ENCODE measurements around the gene NEU1. TPM values are rescaled to one million over a fixed set of nuclear protein-coding genes. Genes with fewer than 3 reads are reported as not detected.

The NEU1 gene
- total RNA-seq, 1 experiment from 2014 or later: 44.8 TPM

- Mint-ChIP-seq H3K9me3 (no peaks in the 10 kb centered on the region), H3K27ac (no peak overlapping the region), H3K36me3 (peaks cover 1% of the 10 kb centered on the region; the same call in 1 of the 2 replicates), H3K4me1 (peaks cover 25% of the 10 kb centered on the region), H3K27me3 (ENCODE audit: low read depth) (peaks cover 5% of the 10 kb centered on the region), H3K4me3 (peak overlapping the region; percentile 64)
- CTCF ChIA-PET: interaction anchor here (0.6 to 1.4 kb wide), 4 partner anchors 22 to 51 kb away, joined by 3 to 10 read pairs (median 6); partner anchors contain the start of gene NEU1
- POLR2A ChIA-PET: no interaction called here
- 0 out of 2 replicates have a peak, but pooled peaks have one; percentile 1 for ATAC-seq
- DNase-seq (ENCODE audit: low spot score): peak; percentile 36
- no peak for TF ChIP-seq FOXP1 (CRISPR knock-in tag; IDR thresholded peaks at IDR 0.05; ENCODE audit: borderline replicate concordance)
- TF ChIP-seq ZNF425 (CRISPR knock-in tag; conservative IDR thresholded peaks at IDR 0.05): no peak
- no peak for TF ChIP-seq E2F1 (CRISPR knock-in tag; IDR thresholded peaks at IDR 0.05)
- no peak for TF ChIP-seq NR3C1 (CRISPR knock-in tag; conservative IDR thresholded peaks at IDR 0.05; ENCODE audit: low read depth)
- TF ChIP-seq GTF2I (CRISPR knock-in tag; conservative IDR thresholded peaks at IDR 0.05): no peak
- TF ChIP-seq ZBTB43 (CRISPR knock-in tag; IDR thresholded peaks at IDR 0.05): peak; percentile 53; the same call in 1 of the 2 replicates
- TF ChIP-seq USF1 (CRISPR knock-in tag; IDR thresholded peaks at IDR 0.05): no peak
- no peak for TF ChIP-seq EMX1 (CRISPR knock-in tag; IDR thresholded peaks at IDR 0.05)
- TF ChIP-seq ZNF219 (CRISPR knock-in tag; IDR thresholded peaks at IDR 0.05; ENCODE audit: borderline replicate concordance): no peak
- no peak for TF ChIP-seq CBFB (CRISPR knock-in tag; IDR thresholded peaks at IDR 0.05; ENCODE audit: low read depth)
- TF ChIP-seq ARID4B (CRISPR knock-in tag; IDR thresholded peaks at IDR 0.05; ENCODE audit: borderline replicate concordance): no peak
- no peak for TF ChIP-seq ETV6 (CRISPR knock-in tag; IDR thresholded peaks at IDR 0.05)
- no peak for TF ChIP-seq NR2C2 (CRISPR knock-in tag; IDR thresholded peaks at IDR 0.05)
- no peak for TF ChIP-seq ZNF416 (CRISPR knock-in tag; IDR thresholded peaks at IDR 0.05)
- no peak for TF ChIP-seq ZNF281 (CRISPR knock-in tag; IDR thresholded peaks at IDR 0.05)
- TF ChIP-seq KAT7 (CRISPR knock-in tag; IDR thresholded peaks at IDR 0.05; ENCODE audit: borderline replicate concordance): no peak
- no peak for TF ChIP-seq ZNF671 (CRISPR knock-in tag; IDR thresholded peaks at IDR 0.05)
- TF ChIP-seq ZNF232 (CRISPR knock-in tag; IDR thresholded peaks at IDR 0.05): no peak
- TF ChIP-seq PRDM15 (CRISPR knock-in tag; IDR thresholded peaks at IDR 0.05): no peak
- 0 out of 2 replicates have a peak, but pooled peaks have one; percentile 37 for TF ChIP-seq PRRX2 (CRISPR knock-in tag; IDR thresholded peaks at IDR 0.05)
- no peak for TF ChIP-seq NFE2L1 (CRISPR knock-in tag; IDR thresholded peaks at IDR 0.05)
- no peak for TF ChIP-seq ZBTB21 (CRISPR knock-in tag; IDR thresholded peaks at IDR 0.05; ENCODE audit: borderline replicate concordance)
Measured at GRCh38 chr6:31901415-31901952, 38.9 kb upstream of the NEU1 start.
